HG03066 (cell line): ENCODE results near the gene WDR17.
"Not testable (repeated sequence)": the region's sequence is repeated elsewhere in the genome, so short reads cannot be mapped to it uniquely, and the experiment has no call there.

Experiments
- ATAC-seq: cut with Tn5 transposase; IDR thresholded peaks from one replicate; pipeline ENCODE4 v1.9.1; 2021; ENCODE audit warnings: low read depth; ENCODE audit not compliant: unreplicated experiment

Gene WDR17

DNA sequence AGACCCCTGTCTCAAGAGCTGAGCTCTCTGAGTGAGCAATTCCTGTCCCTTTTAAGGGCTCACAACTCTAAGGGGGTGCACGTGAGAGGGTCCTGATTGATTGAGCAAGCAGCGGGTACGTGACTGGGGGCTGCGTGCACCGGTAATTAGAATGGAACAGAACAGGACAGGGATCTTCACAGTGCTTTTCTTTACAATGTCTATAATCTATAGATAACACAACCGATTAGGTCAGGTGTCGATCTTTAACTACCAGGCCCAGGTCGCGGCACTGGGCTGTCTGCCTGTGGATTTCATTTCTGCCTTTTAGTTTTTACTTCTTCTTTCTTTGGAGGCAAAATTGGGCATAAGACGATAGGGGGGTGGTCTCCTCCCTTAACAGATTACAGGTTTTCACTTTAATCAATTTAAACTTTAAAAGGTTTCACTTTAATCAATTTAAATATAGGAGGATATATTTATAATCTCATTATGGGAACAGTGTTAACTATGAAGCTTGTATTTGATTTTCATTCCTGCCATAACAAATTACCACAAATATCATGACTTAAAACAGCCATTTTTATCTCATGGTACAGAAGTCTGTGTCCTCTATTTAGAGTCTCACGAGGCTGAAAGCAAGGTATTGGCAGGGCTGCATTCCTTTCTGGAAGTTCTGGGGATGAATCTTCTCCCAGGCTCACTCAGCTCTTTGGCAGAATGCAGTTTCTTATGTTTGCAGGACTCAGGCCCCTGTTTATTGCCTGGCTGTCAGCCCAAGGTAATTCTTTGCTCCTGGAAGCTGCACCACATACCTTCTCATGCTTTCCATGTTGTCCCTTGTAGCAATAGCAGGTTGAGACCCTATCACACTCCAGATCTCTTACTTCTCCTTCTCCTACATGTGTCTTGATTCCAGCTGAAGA is 124.5 kb downstream of the WDR17 start:
- no peak for ATAC-seq

DNA sequence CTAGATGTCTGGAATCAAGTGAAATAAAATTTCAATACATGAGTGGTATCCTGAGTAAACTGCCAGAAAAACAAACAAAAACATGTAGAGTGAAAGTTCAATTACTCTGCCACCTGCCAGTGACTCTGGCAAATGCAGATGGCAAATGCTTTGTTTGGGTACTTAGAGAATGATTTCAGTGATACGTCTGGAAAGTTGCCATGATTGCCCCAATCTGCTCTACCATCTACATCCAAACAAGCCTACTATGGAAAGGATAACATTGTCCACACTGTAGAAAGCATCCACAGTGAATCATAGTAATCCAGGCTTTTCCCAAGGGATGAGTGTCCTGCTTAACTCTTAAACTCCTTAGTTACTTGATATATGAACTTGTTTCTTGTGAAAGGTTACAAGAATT is 126.3 kb downstream of the WDR17 start:
- no peak for ATAC-seq

DNA sequence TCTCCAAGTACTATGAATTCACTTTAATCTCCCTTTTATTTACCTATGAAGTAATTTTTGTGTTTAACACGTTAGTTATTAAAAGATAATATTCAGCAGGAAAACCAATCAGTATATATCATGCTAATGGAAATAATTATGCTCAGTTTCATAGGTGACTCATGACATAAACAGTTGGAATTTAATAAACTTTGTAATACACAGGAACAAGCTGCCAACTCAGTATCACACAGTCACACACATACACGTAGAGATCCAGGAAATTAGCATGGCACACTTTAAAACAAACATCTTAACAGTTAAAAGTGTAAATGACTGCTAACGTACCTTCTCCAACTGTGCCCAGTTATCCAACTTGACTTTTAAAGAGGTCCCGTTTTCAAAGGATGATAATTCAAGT is 127.5 kb downstream of the WDR17 start:
- no peak for ATAC-seq

DNA sequence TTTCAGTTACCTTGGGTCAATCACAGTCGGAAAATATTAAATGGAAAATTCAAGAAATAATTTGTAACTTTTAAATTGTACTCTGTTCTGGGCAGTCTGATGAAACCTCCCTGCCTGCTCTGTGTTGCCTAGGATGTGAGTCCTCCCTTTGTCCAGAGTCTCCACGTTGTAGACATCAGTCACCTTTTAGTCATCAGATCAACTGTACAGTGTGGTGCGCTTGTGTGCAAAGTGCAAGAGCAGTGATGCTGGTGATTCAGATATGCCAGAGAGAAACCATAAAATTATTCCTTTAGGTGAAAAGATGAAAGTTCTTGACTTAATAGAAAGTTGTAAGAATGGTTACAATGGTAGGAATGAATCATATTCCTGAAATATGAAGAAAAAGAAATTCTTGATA is 128.3 kb downstream of the WDR17 start:
- ATAC-seq: no peak

DNA sequence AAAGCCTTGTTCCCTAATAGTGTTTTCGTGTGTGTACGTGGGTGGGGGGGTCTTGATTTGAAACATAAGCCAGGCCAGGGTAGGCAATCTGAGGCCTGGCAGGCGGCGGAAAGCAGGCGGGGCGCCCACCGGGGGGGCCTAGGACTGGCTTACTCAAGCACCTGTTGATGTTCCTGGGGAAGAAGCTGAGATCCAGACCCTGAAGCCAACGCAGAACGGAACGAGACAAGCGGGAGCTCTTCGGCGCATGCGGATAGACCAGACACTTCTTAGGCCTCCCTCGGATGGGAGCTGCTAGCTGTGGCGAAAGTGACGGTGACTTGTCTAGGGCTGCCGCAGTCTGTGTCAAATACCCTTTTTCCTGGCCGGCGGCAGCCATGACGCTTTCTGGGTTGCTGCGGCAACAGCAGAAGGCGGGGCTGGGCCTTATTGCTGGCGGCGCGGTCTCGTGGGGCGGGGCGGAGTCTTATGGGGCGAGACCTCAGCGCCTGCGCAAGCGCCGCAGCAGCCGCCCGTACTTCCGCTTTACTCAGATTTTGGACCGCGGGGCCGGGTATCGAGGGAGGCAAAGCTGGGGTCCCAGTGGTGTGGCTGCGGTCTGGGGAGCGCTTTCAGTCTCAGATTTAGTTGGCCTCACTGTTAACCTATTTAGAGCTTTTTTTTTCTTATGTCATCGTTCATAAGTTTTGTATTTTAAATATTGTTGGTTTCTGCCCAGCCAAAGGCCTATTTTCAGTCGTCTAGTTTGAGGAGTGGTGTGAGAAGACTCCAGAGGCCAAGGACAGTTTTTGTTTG is 129.7 kb downstream of the WDR17 start, which contains the start of gene SPATA4:
Gene SPATA4, minus strand, starts transcription at position 402 of the 795 bp plus-strand sequence. Its CDS starts 23 bp downstream, at position 379.
- peak; percentile 97 for ATAC-seq

DNA sequence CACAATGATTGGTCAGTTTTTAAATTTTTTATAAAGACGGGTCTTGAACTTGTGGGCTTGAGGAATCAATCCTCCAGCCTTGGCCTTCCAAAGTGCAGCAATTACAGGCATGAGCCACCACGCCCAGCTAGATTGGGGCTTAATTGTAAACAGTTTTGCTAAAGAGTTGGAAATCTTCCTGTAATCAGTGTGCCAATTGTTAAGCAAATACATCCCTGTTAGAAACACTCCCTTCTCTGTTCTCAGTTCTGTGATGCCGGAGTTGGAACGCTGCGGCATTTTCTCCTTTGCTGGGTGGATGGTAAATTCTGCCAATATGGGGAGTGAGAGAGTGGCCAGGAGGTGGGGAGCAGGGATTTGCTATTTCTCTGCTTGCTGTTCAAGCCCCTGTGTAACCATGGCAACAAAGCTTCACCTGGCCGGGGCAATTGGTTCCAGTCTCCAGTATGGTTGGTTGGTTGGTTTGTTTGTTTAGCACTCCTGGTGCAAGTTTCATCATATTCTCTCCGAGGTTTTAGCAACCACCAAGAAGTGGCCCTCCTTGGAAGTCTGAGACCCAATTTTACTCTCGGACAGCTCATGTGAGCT is 132.8 kb downstream of the WDR17 start:
- no peak for ATAC-seq

DNA sequence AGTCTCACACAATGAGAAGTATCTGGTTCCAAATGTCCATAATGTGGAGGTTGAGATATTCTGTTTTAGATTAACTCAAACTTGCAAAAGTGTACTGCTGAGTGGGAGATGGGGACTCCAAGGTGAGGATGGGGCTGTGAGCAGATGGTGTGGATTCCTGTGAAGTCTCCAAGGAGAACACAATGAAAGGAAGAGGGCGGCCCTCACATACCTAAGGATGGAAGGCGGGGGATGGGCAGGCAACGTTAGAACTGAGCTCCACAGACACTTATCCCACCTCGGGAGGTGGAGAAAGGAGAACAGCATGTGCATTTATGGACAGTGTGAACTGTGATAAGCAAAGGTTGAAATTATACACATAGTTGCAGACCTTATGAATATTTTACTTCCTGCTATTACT is 139.7 kb downstream of the WDR17 start:
- ATAC-seq: no peak

DNA sequence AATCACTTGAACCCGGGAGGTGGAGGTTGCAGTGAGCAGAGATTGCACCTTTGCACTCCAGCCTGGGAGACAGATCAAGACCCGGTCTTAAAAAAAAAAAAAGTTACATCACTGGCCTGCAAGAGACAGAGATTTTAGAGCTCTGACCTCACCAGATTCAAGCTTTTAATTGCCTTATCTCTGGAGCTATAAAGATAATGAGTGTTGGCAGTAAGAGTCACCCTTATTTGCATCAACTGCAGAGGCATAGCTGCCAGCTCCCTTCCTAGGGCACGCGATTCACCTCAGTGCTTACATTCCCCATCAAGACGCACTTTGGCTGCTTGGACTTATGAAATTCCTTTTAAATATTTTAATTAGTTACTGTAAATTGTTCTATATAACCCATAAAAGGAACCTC is 142.2 kb downstream of the WDR17 start:
- no peak for ATAC-seq

DNA sequence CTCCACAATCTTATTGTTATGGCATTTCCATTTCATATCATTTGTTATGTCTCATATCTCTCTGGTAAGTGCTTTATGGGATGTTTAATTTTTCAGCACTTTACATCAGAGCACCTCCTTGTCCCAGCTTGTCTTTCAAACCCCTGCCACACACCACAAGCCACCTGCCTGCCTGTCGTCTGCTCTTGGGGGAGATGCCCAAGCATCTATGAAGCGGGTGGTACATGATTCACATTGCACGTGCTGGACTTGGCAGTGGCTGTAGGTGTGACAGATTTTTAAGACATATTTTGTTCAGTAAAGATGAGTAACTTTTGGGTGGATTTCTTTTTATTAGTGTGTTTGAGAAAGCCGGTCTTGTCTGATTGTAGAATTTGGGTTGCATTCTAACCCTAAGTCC is 143.9 kb downstream of the WDR17 start:
- ATAC-seq: no peak

DNA sequence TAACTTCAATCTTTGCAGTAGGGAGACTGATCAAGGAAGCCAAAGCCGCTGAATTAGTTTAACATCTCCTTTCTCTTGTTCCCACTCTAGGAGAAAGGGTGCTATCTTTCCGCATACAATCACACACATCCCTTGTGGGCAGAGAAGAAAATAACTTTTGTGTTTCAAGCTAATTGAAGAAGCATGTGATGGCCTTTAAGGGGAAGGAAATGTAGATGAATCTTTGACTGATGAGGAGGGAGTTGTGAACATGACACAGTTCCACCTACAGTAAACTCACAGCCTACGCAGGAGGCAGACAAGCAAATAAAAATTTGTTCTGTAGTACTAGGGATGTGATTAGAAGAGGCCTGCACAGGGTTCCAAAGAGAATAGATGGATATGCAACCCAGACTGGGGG is 144.5 kb downstream of the WDR17 start:
- no peak for ATAC-seq

DNA sequence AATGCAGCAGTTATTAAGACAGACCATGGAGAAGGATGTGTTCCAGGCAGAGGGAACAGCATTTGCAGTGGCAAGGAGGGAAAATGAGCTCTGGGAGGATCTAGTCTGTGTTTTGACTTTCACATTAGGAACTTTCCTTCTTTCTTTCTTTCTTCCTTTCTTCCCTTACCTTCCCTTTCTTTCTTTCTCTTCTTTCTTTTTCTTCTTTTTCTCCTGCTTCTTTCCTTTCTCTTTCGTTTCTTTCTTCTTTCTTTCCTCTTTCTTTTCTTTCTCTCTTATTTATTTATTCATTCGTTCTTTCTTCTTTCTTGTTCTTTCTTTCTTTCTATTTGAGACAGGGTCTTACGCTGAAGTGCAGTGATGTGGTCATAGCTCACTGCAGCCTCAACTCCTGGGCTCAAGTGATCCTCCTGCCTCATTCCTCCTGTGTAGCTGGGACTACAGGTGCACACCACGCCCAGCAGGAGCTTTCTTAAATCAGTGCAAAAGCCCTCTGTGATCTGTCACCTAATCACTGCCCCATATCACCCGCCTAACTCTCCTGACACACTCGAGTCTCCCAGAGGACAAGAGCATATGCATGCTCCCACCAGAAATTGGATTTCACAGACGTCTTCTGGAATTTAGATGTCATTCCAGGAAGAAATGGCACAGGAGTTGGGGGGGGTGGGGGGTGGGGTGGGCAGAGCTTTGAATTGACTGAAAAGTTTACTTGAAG is 145.1 kb downstream of the WDR17 start:
- no peak for ATAC-seq

DNA sequence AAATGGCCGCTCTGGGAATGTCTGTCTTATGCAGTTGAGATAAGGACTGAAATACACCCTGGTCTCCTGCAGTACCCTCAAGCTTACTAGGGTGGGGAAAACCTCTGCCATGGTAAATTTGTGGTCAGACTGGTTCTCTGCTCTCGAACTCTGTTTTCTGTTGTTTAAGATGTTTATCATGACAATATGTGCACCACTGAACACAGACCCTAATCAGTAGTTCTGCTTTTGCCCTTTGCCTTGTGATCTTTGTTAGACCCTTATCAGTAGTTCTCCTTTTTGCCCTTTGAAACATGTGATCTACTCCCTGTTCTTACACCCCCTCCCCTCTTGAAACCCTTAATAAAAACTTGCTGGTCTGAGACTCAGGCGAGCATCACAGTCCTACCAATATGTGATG is 146.7 kb downstream of the WDR17 start:
- ATAC-seq: not testable (repeated sequence)

DNA sequence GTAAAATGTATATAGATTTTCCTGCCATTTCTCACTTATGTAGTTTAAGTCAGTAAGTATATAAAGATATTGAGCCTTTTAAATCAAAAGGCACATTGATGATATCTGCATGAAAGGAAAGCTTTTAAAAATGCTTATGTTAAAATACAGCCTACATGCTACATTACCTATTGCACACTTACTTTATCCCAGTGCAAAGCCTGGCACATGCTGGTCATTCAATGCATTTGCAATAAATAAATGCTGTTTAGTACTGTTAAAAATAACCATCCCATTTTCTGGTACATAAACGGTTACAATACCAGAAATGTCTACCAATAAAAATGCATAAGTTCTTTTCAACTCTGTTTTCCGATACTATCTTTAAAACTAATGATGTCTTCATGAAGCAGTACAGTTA is 151.9 kb downstream of the WDR17 start:
- no peak for ATAC-seq

DNA sequence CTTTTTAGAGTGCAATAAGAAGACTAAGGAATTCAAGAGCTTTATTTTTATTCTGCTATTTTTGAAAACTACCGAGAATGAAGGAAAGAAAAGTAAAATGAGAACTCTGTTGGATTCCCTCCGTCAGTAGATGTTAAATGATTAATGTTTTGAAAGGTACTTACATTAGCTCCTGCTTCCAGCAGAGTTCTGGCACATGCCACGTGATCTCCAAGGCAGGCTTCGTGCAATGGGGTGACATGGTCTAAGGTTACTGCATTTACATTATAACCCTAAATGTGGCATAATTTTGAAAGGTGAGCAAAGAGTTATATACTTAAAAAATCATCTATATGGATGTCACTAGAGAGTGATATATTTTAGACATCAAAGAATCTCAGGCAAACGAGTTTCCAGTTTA is 156.5 kb downstream of the WDR17 start:
- no peak for ATAC-seq

DNA sequence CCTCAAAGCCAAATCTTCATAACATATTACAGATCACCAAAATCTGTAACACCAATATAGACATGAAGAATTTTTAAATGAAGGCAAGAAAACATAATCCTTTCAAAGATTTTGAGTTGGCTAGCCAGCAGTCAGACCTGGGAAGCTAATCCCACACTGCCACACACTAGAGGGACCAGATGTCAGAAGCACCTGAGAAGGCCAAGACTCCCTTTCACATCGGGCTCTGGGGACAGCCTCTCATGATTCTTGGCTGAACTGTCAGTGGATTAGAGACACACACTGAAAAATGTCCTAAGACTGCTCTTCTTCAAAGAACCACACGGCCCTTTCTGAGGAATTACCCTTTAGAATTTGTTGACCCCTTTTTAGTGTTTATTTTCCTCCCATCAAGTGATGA is 157.9 kb downstream of the WDR17 start:
- ATAC-seq: no peak

DNA sequence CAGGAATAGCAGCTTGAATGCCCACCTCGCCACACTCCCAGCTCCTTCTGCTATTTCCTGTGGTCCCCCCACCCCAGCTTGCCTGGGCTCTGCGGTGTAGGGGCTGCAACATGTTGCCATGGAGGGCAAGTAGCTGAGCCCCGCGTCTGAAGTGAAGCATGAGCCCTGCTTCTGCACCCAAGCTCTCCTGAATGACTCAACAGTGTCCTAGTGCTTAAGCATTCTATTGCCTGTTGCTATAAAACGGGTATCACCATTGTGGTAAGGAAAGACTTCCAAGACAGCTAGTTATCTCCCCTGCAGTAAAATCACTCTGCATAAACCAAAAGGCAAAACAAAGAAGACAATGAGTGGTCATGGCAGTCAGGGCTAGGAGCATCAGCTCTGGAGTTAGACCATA is 161.1 kb downstream of the WDR17 start:
- no peak for ATAC-seq

DNA sequence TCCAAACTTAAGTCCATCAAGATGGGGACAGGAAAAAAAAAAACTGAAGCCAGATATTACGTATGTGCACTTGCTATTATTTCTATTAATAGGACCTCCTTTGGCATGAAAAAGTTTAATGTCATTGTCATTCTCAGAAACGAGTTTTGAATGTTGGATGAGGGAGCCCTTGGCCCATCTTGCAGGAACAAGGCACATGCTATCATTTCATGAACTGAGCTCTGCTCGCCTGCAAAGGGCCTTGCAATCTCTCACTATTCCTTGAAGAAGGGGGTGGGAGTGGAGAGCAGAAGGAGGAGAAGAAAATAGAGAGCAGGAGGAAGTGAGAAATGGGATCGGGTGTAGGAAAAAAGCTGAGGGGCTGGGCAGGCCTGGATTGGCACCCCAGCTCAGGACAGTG is 164.0 kb downstream of the WDR17 start:
- no peak for ATAC-seq
